NCI-H128 (cell line): ENCODE data around the gene RHOT1.
"Not testable (repeated sequence)": the region's sequence is repeated elsewhere in the genome, so short reads cannot be mapped to it uniquely, and the experiment has no call there.

Experiments used
- DNase-seq: peaks from one replicate; lab custom pipeline; 2025; ENCODE audit not compliant: unreplicated experiment; lab: John Stamatoyannopoulos, UW

RHOT1 gene

GRCh38 chr17:32142038-32142856 is at the start of gene RHOT1:
TSS of gene RHOT1 (plus strand) at chr17:32142502. CDS start at chr17:32142693, 191 bp downstream.
- peak; percentile 16 for DNase-seq

- DNase-seq, result no peak
Observed at GRCh38 chr17:32099686-32100085, 42.6 kb upstream of the RHOT1 start.

GRCh38 chr17:32100323-32100722 is 42.0 kb upstream of the RHOT1 start:
- DNase-seq, result not testable (repeated sequence)

GRCh38 chr17:32100971-32101631 is 41.2 kb upstream of the RHOT1 start:
- no peak for DNase-seq

GRCh38 chr17:32102172-32102571 is 40.1 kb upstream of the RHOT1 start:
- no peak for DNase-seq

- DNase-seq, result no peak
Observed at GRCh38 chr17:32102646-32103186, 39.6 kb upstream of the RHOT1 start.

GRCh38 chr17:32103476-32104113 is 38.7 kb upstream of the RHOT1 start:
- DNase-seq, result no peak

GRCh38 chr17:32104158-32104557 is 38.1 kb upstream of the RHOT1 start:
- DNase-seq, result no peak

- DNase-seq, result not testable (repeated sequence)
Observed at GRCh38 chr17:32106471-32106981, 35.8 kb upstream of the RHOT1 start.

- DNase-seq, result not testable (repeated sequence)
Observed at GRCh38 chr17:32107194-32107593, 35.1 kb upstream of the RHOT1 start.

GRCh38 chr17:32110596-32110995 is 31.7 kb upstream of the RHOT1 start:
- no peak for DNase-seq

GRCh38 chr17:32111141-32111771 is 31.0 kb upstream of the RHOT1 start:
- DNase-seq, result no peak

GRCh38 chr17:32112416-32112815 is 29.9 kb upstream of the RHOT1 start:
- DNase-seq, result no peak

- DNase-seq, result no peak
Observed at GRCh38 chr17:32114536-32114935, 27.8 kb upstream of the RHOT1 start.

- DNase-seq, result not testable (repeated sequence)
Observed at GRCh38 chr17:32115546-32115945, 26.8 kb upstream of the RHOT1 start.

- DNase-seq, result no peak
Observed at GRCh38 chr17:32116937-32117336, 25.4 kb upstream of the RHOT1 start.

- DNase-seq, result no peak
Observed at GRCh38 chr17:32117399-32117798, 24.9 kb upstream of the RHOT1 start.

GRCh38 chr17:32118088-32118487 is 24.2 kb upstream of the RHOT1 start:
- DNase-seq, result not testable (repeated sequence)

- no peak for DNase-seq
Observed at GRCh38 chr17:32118835-32119234, 23.5 kb upstream of the RHOT1 start.

- DNase-seq, result no peak
Observed at GRCh38 chr17:32120141-32120540, 22.2 kb upstream of the RHOT1 start.

- DNase-seq, result no peak
Observed at GRCh38 chr17:32120716-32121115, 21.6 kb upstream of the RHOT1 start.
